ENCODE results near the gene MVP.
A peak's percentile ranks its signal among the peaks of the same experiment; 100 is the strongest.
"Not testable (repeated sequence)": the region's sequence is repeated elsewhere in the genome, so short reads cannot be mapped to it uniquely, and the experiment has no call there.

The MVP gene

GRCh38 chr16:29825145-29826044 is 5.1 kb downstream of the MVP start:
- DNase-seq (ENCODE audit: low spot score) = peak; percentile 87
- in situ Hi-C loops (cut with MboI; ENCODE audit: low sequenced_read_pairs, unreplicated experiment) = no loop called here

GRCh38 chr16:29826342-29826695 is 6.1 kb downstream of the MVP start:
- TF ChIP-seq CTCF (IDR thresholded peaks at IDR 0.05; ENCODE audit: borderline replicate concordance, control extremely low read depth, extremely low read depth, insufficient read depth, missing control alignments) = no peak
- in situ Hi-C loops (cut with MboI; ENCODE audit: low sequenced_read_pairs, unreplicated experiment) = no loop called here

More at GRCh38 chr16:29825145-29826044, 5.1 kb downstream of the MVP start:
- no peak for TF ChIP-seq CTCF (IDR thresholded peaks at IDR 0.05; ENCODE audit: borderline replicate concordance, control extremely low read depth, extremely low read depth, insufficient read depth, missing control alignments)

GRCh38 chr16:29830774-29831173 is 10.5 kb downstream of the MVP start:
- no peak for TF ChIP-seq CTCF (IDR thresholded peaks at IDR 0.05; ENCODE audit: borderline replicate concordance, control extremely low read depth, extremely low read depth, insufficient read depth, missing control alignments)
- no peak for DNase-seq (ENCODE audit: low spot score)

More at GRCh38 chr16:29826342-29826695, 6.1 kb downstream of the MVP start:
- DNase-seq (ENCODE audit: low spot score) = no peak

GRCh38 chr16:29831490-29831889 is 11.2 kb downstream of the MVP start:
- in situ Hi-C loops (cut with MboI; ENCODE audit: low sequenced_read_pairs, unreplicated experiment) = no loop called here
- DNase-seq (ENCODE audit: low spot score) = no peak
- TF ChIP-seq CTCF (IDR thresholded peaks at IDR 0.05; ENCODE audit: borderline replicate concordance, control extremely low read depth, extremely low read depth, insufficient read depth, missing control alignments) = no peak

More at GRCh38 chr16:29830774-29831173, 10.5 kb downstream of the MVP start:
- in situ Hi-C loops (cut with MboI; ENCODE audit: low sequenced_read_pairs, unreplicated experiment) = no loop called here

- in situ Hi-C loops (cut with MboI; ENCODE audit: low sequenced_read_pairs, unreplicated experiment); DNase-seq (ENCODE audit: low spot score): not testable (repeated sequence)
Measured at GRCh38 chr16:29833219-29833618, 13.0 kb downstream of the MVP start.

- TF ChIP-seq CTCF (IDR thresholded peaks at IDR 0.05; ENCODE audit: borderline replicate concordance, control extremely low read depth, extremely low read depth, insufficient read depth, missing control alignments) = no peak
- no peak for DNase-seq (ENCODE audit: low spot score)
- in situ Hi-C loops (cut with MboI; ENCODE audit: low sequenced_read_pairs, unreplicated experiment) = no loop called here
Measured at GRCh38 chr16:29834079-29834478, 13.8 kb downstream of the MVP start.

GRCh38 chr16:29835926-29836325 is 15.7 kb downstream of the MVP start:
- no peak for TF ChIP-seq CTCF (IDR thresholded peaks at IDR 0.05; ENCODE audit: borderline replicate concordance, control extremely low read depth, extremely low read depth, insufficient read depth, missing control alignments)
- in situ Hi-C loops (cut with MboI; ENCODE audit: low sequenced_read_pairs, unreplicated experiment) = no loop called here
- no peak for DNase-seq (ENCODE audit: low spot score)

Measured in GM13976 (cell line).